DND-41 (cell line): Measurements from ENCODE around the gene SMIM28.

ENCODE experiments used
- ATAC-seq: fragments of 200-7000 bp; cut with Tn5 transposase; 3 replicates; pipeline ENCODE4 v1.9.1; 2021; ENCODE audit warnings: low read depth; ENCODE audit not compliant: insufficient read depth
- DNase-seq: peaks from one replicate; pipeline ENCODE4 v3.0.0-alpha.2; 2020
- H2AFZ ChIP-seq: 2 replicates; pipeline ENCODE4 v1.6.0; 2012; ENCODE audit warnings: low read depth, low read length
- H3K27ac ChIP-seq: 2 replicates; pipeline ENCODE4 v1.5.1; 2012; ENCODE audit warnings: low read length, inconsistent platforms
- H3K27me3 ChIP-seq: fragments of 200-600 bp; sonication (generic); 2 replicates; pipeline ENCODE4 v1.6.0; 2012; ENCODE audit warnings: low read length, mild to moderate bottlenecking, inconsistent platforms; ENCODE audit not compliant: insufficient read depth, poor library complexity
- H3K36me3 ChIP-seq: 2 replicates; pipeline ENCODE4 v1.5.1; 2012; ENCODE audit warnings: low read length, inconsistent platforms; ENCODE audit not compliant: insufficient read depth
- H3K4me1 ChIP-seq: 2 replicates; pipeline ENCODE4 v1.5.1; 2012; ENCODE audit warnings: mild to moderate bottlenecking, low read length; ENCODE audit not compliant: insufficient read depth
- H3K4me2 ChIP-seq: 2 replicates; pipeline ENCODE4 v1.6.0; 2012; ENCODE audit warnings: mild to moderate bottlenecking, moderate library complexity, low read length, inconsistent platforms; ENCODE audit not compliant: insufficient read depth
- H3K4me3 ChIP-seq, 2 experiments: fragments of 200-600 bp in 1 of 2; shearing (Covaris generic) in 1 of 2; 2 replicates each; pipeline ENCODE4 v1.5.1; 2012 to 2016; ENCODE audit warnings: inconsistent platforms in 2 of 2, low read length in 2 of 2, mild to moderate bottlenecking in 2 of 2, low read depth in 1 of 2, moderate library complexity in 1 of 2
- H3K79me2 ChIP-seq: 2 replicates; pipeline ENCODE4 v1.6.0; 2012; ENCODE audit warnings: low read length, inconsistent platforms; ENCODE audit not compliant: insufficient read depth
- H3K9ac ChIP-seq: 2 replicates; pipeline ENCODE4 v1.6.0; 2012; ENCODE audit warnings: low read depth, mild to moderate bottlenecking, inconsistent platforms, low read length, moderate library complexity
- H3K9me3 ChIP-seq: 2 replicates; pipeline ENCODE4 v1.5.1; 2012; ENCODE audit warnings: low read length, moderate library complexity, mild to moderate bottlenecking, inconsistent platforms; ENCODE audit not compliant: insufficient read depth, severe bottlenecking
- H4K20me1 ChIP-seq: 2 replicates; pipeline ENCODE4 v1.6.0; 2012; ENCODE audit warnings: low read length; ENCODE audit not compliant: insufficient read depth
- EZH2 ChIP-seq: IDR thresholded peaks from 3 replicates; pipeline ENCODE4 v1.6.1; 2012; ENCODE audit warnings: borderline replicate concordance, low read depth, mild to moderate bottlenecking, moderate library complexity, low read length, inconsistent platforms; ENCODE audit not compliant: severe bottlenecking
- TF ChIP-seq, protein P1 (sequence below): IDR thresholded peaks from 2 replicates; pipeline ENCODE4 v1.5.1; 2012; ENCODE audit warnings: borderline replicate concordance, low read length, moderate library complexity, mild to moderate bottlenecking; ENCODE audit not compliant: poor library complexity, severe bottlenecking; ENCODE audit errors: extremely low read depth

The SMIM28 gene

DNA sequence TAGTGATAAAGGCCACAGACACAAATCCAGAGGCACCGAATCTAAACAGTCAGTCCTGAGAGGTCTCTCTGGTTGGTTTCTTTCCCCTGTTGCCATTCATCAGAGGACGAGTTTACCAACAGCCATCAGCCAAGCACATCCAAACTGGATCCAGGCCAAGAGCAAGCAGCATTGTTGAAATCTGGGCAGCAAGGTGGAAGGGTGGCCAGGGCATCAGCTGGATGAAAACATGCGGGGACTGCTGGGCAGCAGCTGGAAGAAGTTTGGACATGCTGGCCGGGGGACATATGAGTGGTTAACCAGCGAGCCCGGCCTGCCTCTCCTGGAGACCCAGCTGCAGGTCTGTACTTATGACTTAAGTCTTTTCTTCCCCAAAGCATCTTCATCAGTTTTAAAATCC is at the start of gene SMIM28:
SMIM28 (plus strand) TSS at position 62 of the 400 bp plus-strand sequence; CDS start at position 230, 168 bp downstream.
- Histone ChIP-seq H3K36me3 (no peaks in the 10 kb centered on the region), H3K27ac (no peak within 1 kb of the TSS), H3K4me3 (no peak within 1 kb of the TSS), H3K4me1 (no peaks in the 10 kb centered on the region), H3K4me2 (no peak within 1 kb of the TSS), H3K9me3 (no peaks in the 10 kb centered on the region), H3K27me3 (peaks cover 13% of the 10 kb centered on the region), H3K79me2 (no peaks in the 10 kb centered on the region), H2AFZ (no peak within 1 kb of the TSS), H4K20me1 (no peaks in the 10 kb centered on the region), H3K9ac (no peak within 1 kb of the TSS)
- DNase-seq, result no peak
- no peak for ATAC-seq
- TF ChIP-seq EZH2, result no peak
- TF ChIP-seq, protein P1, sequence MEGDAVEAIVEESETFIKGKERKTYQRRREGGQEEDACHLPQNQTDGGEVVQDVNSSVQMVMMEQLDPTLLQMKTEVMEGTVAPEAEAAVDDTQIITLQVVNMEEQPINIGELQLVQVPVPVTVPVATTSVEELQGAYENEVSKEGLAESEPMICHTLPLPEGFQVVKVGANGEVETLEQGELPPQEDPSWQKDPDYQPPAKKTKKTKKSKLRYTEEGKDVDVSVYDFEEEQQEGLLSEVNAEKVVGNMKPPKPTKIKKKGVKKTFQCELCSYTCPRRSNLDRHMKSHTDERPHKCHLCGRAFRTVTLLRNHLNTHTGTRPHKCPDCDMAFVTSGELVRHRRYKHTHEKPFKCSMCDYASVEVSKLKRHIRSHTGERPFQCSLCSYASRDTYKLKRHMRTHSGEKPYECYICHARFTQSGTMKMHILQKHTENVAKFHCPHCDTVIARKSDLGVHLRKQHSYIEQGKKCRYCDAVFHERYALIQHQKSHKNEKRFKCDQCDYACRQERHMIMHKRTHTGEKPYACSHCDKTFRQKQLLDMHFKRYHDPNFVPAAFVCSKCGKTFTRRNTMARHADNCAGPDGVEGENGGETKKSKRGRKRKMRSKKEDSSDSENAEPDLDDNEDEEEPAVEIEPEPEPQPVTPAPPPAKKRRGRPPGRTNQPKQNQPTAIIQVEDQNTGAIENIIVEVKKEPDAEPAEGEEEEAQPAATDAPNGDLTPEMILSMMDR, result no peak

DNA sequence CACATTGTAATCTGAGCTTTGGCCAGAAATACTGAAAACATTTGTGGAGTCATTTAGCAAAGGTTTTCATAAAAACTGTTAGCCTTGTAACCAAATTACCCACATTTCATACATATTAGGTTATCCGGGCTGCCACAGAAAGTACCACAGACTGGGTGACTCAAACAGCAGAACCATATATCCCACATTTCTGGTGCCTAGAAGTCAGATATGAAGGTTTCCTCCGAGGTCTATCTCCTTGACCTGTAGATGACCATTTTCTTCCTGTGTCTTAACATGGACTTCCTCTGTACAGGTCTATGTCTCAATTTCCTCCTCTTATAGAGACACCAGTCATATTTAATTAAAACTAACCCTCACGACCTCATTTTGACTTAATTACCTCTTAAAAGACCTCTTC is 49.5 kb upstream of the SMIM28 start:
- Histone ChIP-seq H3K4me3 (no peak overlapping the region), H3K27me3 (peaks cover 9% of the 10 kb centered on the region), H2AFZ (no peak overlapping the region), H3K9ac (no peak overlapping the region), H3K9me3 (no peaks in the 10 kb centered on the region), H3K36me3 (no peaks in the 10 kb centered on the region), H4K20me1 (no peaks in the 10 kb centered on the region), H3K4me2 (no peak overlapping the region), H3K79me2 (no peaks in the 10 kb centered on the region), H3K27ac (no peak overlapping the region), H3K4me1 (no peaks in the 10 kb centered on the region)
- TF ChIP-seq, protein P1, result no peak
- no peak for TF ChIP-seq EZH2
- ATAC-seq (no peak), DNase-seq (no peak)

DNA sequence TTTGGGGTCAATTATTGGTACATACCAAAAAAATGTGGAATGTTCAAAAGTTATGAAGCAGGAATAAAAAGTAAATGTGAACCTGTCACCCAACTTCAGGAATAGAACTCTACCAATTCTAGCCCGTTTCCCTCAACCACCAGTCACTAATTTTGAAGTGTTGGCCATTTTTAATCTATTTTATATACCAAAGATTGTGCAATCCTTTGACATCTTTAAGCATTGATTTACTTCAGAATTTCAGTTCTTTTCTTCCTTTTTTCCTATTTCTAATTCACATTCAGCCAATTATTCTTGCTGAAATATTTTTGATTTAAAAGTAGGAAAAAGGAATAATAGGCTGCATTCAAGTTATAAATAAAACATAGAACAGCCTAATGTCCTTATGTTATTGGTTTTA is 46.9 kb upstream of the SMIM28 start:
- ATAC-seq (no peak), DNase-seq (no peak)
- Histone ChIP-seq H4K20me1 (no peaks in the 10 kb centered on the region), H3K9me3 (no peaks in the 10 kb centered on the region), H3K9ac (no peak overlapping the region), H3K4me2 (no peak overlapping the region), H3K79me2 (no peaks in the 10 kb centered on the region), H3K27me3 (peaks cover 9% of the 10 kb centered on the region), H3K4me1 (no peaks in the 10 kb centered on the region), H3K36me3 (no peaks in the 10 kb centered on the region), H2AFZ (no peak overlapping the region), H3K27ac (no peak overlapping the region), H3K4me3 (no peak overlapping the region)
- no peak for TF ChIP-seq EZH2

DNA sequence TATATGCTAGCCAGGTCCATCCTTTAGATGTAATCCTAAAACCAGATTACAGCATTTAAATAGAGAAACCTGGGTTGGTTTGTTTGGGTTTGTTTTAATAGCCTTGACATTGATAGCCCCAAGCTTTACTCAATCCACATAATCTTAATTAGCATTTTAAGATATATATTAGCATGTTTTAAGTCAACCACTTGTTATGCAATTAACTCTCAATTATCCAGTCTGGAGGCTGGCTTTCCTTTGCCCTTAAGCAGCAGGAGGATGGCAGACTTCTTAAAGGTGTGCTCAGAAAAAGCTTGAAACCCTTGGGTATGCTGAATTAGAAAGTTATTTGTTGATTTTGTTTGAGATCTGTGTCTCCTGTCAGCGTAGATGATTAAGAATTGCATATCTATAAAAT is 46.3 kb upstream of the SMIM28 start:
- Histone ChIP-seq H3K4me1 (no peaks in the 10 kb centered on the region), H2AFZ (no peak overlapping the region), H3K9ac (no peak overlapping the region), H3K27ac (no peak overlapping the region), H3K4me3 (no peak overlapping the region), H3K79me2 (no peaks in the 10 kb centered on the region), H3K4me2 (no peak overlapping the region), H4K20me1 (no peaks in the 10 kb centered on the region), H3K36me3 (no peaks in the 10 kb centered on the region), H3K9me3 (no peaks in the 10 kb centered on the region), H3K27me3 (peaks cover 9% of the 10 kb centered on the region)
- DNase-seq, result no peak
- TF ChIP-seq, protein P1, result no peak
- TF ChIP-seq EZH2, result no peak
- no peak for ATAC-seq
